Right hindlimb (tissue), 1 donor: Measurements from ENCODE around the gene GRIK3.

Source experiments
- DNase-seq: peaks from one replicate; pipeline ENCODE4 v3.0.0-alpha.2; 2018

Gene GRIK3

GRCh38 chr1:37010011-37010410, 24.3 kb downstream of the GRIK3 start:
- no peak for DNase-seq

GRCh38 chr1:37009521-37009920, 24.8 kb downstream of the GRIK3 start:
- DNase-seq = no peak

GRCh38 chr1:37006132-37006868, 28.0 kb downstream of the GRIK3 start:
- no peak for DNase-seq

GRCh38 chr1:37002898-37003297, 31.4 kb downstream of the GRIK3 start:
- DNase-seq = no peak

GRCh38 chr1:37001703-37002102, 32.6 kb downstream of the GRIK3 start:
- no peak for DNase-seq

GRCh38 chr1:36996106-36996505, 38.2 kb downstream of the GRIK3 start:
- DNase-seq = no peak

GRCh38 chr1:36994868-36995267, 39.4 kb downstream of the GRIK3 start:
- no peak for DNase-seq

- DNase-seq = no peak
Observed at GRCh38 chr1:36994294-36994693, 40.0 kb downstream of the GRIK3 start.

GRCh38 chr1:36992139-36992943, 42.0 kb downstream of the GRIK3 start:
- DNase-seq = no peak

- no peak for DNase-seq
Observed at GRCh38 chr1:36991551-36991950, 42.8 kb downstream of the GRIK3 start.

GRCh38 chr1:36990928-36991327, 43.4 kb downstream of the GRIK3 start:
- no peak for DNase-seq

GRCh38 chr1:36989241-36989640, 45.1 kb downstream of the GRIK3 start:
- DNase-seq = no peak

GRCh38 chr1:36988741-36989193, 45.5 kb downstream of the GRIK3 start:
- DNase-seq = no peak

- DNase-seq = peak; percentile 46
Observed at GRCh38 chr1:36988321-36988720, 46.0 kb downstream of the GRIK3 start.

GRCh38 chr1:36987276-36987675, 47.0 kb downstream of the GRIK3 start:
- DNase-seq = no peak

- no peak for DNase-seq
Observed at GRCh38 chr1:36986241-36986985, 47.9 kb downstream of the GRIK3 start.

- no peak for DNase-seq
Observed at GRCh38 chr1:36984675-36985074, 49.6 kb downstream of the GRIK3 start.

GRCh38 chr1:36984026-36984425, 50.3 kb downstream of the GRIK3 start:
- no peak for DNase-seq

GRCh38 chr1:36982709-36983108, 51.6 kb downstream of the GRIK3 start:
- DNase-seq = no peak

- no peak for DNase-seq
Observed at GRCh38 chr1:36981771-36982622, 52.3 kb downstream of the GRIK3 start.

- DNase-seq = no peak
Observed at GRCh38 chr1:36981126-36981525, 53.2 kb downstream of the GRIK3 start.

- DNase-seq = no peak
Observed at GRCh38 chr1:36977731-36978406, 56.4 kb downstream of the GRIK3 start.
